Nephron (organoid): ENCODE results near the gene ARID5B.

Source experiments
- H3K27ac Mint-ChIP-seq, 3 experiments: 2 replicates each; pipeline ENCODE4 v1.8.0; 2020; ENCODE audit warnings: mixed read lengths in 3 of 3, mild to moderate bottlenecking in 2 of 3, moderate library complexity in 1 of 3
- H3K27me3 Mint-ChIP-seq: 2 replicates; pipeline ENCODE4 v1.8.0; 2021; ENCODE audit warnings: low read depth, mild to moderate bottlenecking, moderate library complexity, mixed read lengths
- H3K36me3 Mint-ChIP-seq: 2 replicates; pipeline ENCODE4 v1.8.0; 2020; ENCODE audit warnings: low read depth, mixed read lengths
- H3K4me1 Mint-ChIP-seq: 2 replicates; pipeline ENCODE4 v1.8.0; 2020; ENCODE audit warnings: mixed read lengths
- H3K4me3 Mint-ChIP-seq, 3 experiments: 2 replicates each; pipeline ENCODE4 v1.8.0; 2020; ENCODE audit warnings: mild to moderate bottlenecking in 3 of 3, mixed read lengths in 3 of 3, moderate library complexity in 2 of 3
- H3K9me3 Mint-ChIP-seq: 2 replicates; pipeline ENCODE4 v1.8.0; 2020; ENCODE audit warnings: mixed read lengths
- CTCF ChIP-seq, 3 experiments: fragments of 200-600 bp; sonication (generic); IDR thresholded peaks; one replicate each; pipeline ENCODE4 v1.5.0; 2021; ENCODE audit warnings: antibody characterized with exemption in 3 of 3; ENCODE audit not compliant: unreplicated experiment in 3 of 3

The ARID5B gene

GRCh38 chr10:61900829-61901792 is at the start of gene ARID5B:
Gene ARID5B (plus strand): TSS chr10:61901699. CDS start chr10:61901710, 11 bp downstream.
- Mint-ChIP-seq H3K4me3 (peak within 1 kb of the TSS; percentile 93 to 100 (median 96)), H3K36me3 (no peaks in the 10 kb centered on the region), H3K9me3 (no peaks in the 10 kb centered on the region), H3K27ac (peak within 1 kb of the TSS; percentile 98 to 100 (median 100)), H3K27me3 (peaks cover 5% of the 10 kb centered on the region), H3K4me1 (peaks cover 55% of the 10 kb centered on the region)
- peak in 1 of 3 experiments; percentile 9 for TF ChIP-seq CTCF (IDR thresholded peaks at IDR 0.05; ENCODE audit: unreplicated experiment in 3 of 3)

GRCh38 chr10:61852261-61852660 is 49.2 kb upstream of the ARID5B start:
- Mint-ChIP-seq H3K9me3 (no peaks in the 10 kb centered on the region), H3K27me3 (peaks cover 3% of the 10 kb centered on the region), H3K4me3 (no peak overlapping the region), H3K27ac (no peak overlapping the region), H3K36me3 (no peaks in the 10 kb centered on the region), H3K4me1 (peaks cover 5% of the 10 kb centered on the region)
- TF ChIP-seq CTCF (IDR thresholded peaks at IDR 0.05; ENCODE audit: unreplicated experiment in 3 of 3), result no peak

GRCh38 chr10:61855771-61856170 is 45.7 kb upstream of the ARID5B start:
- H3K27ac Mint-ChIP-seq, result no peak overlapping the region

GRCh38 chr10:61857746-61858145 is 43.8 kb upstream of the ARID5B start:
- H3K9me3 Mint-ChIP-seq, result no peaks in the 10 kb centered on the region
- no peak for TF ChIP-seq CTCF (IDR thresholded peaks at IDR 0.05; ENCODE audit: unreplicated experiment in 3 of 3)
- H3K4me3 Mint-ChIP-seq, result no peak overlapping the region
- no peak overlapping the region for H3K27ac Mint-ChIP-seq
- no peaks in the 10 kb centered on the region for H3K36me3 Mint-ChIP-seq
- no peaks in the 10 kb centered on the region for H3K4me1 Mint-ChIP-seq
- H3K27me3 Mint-ChIP-seq, result no peaks in the 10 kb centered on the region

More at GRCh38 chr10:61855771-61856170, 45.7 kb upstream of the ARID5B start:
- Mint-ChIP-seq H3K27me3 (peaks cover 3% of the 10 kb centered on the region), H3K4me3 (no peak overlapping the region), H3K9me3 (no peaks in the 10 kb centered on the region), H3K36me3 (no peaks in the 10 kb centered on the region), H3K4me1 (no peaks in the 10 kb centered on the region)
- TF ChIP-seq CTCF (IDR thresholded peaks at IDR 0.05; ENCODE audit: unreplicated experiment in 3 of 3), result no peak

GRCh38 chr10:61859786-61860185 is 41.7 kb upstream of the ARID5B start:
- no peak overlapping the region for H3K4me3 Mint-ChIP-seq
- H3K27me3 Mint-ChIP-seq, result no peaks in the 10 kb centered on the region
- no peaks in the 10 kb centered on the region for H3K4me1 Mint-ChIP-seq
- no peaks in the 10 kb centered on the region for H3K36me3 Mint-ChIP-seq
- TF ChIP-seq CTCF (IDR thresholded peaks at IDR 0.05; ENCODE audit: unreplicated experiment in 3 of 3), result no peak
- no peak overlapping the region for H3K27ac Mint-ChIP-seq
- no peaks in the 10 kb centered on the region for H3K9me3 Mint-ChIP-seq
